OCI-LY7 (cell line): ENCODE measurements around the gene KRTAP4-3. TPM values are rescaled to one million over a fixed set of nuclear protein-coding genes. Genes with fewer than 3 reads are reported as not detected.
"Not testable (repeated sequence)": the region's sequence is repeated elsewhere in the genome, so short reads cannot be mapped to it uniquely, and the experiment has no call there.

Experiments used
- BruUV-seq: library from RNA; stranded (reverse); fragments of 400-500 nt; replicated peaks from 2 replicates; lab custom pipeline; 2021; lab: Mats Ljungman, UMichigan
- CTCF ChIA-PET: fragments of 300-600 bp; sonication (Branson Sonifier 250); formaldehyde crosslinking; loops from one replicate; lab custom pipeline; 2022; ENCODE audit warnings: antibody characterized with exemption; ENCODE audit not compliant: unreplicated experiment; lab: Charles Lee
- POLR2A ChIA-PET: fragments of 300-600 bp; sonication (Branson Sonifier 250); formaldehyde crosslinking; loops from one replicate; lab custom pipeline; 2022; ENCODE audit warnings: antibody characterized with exemption; lab: Charles Lee
- DNase-seq: peaks from one replicate; pipeline ENCODE4 v3.0.0-alpha.2; 2015; ENCODE audit warnings: low spot score
- H2AFZ ChIP-seq: fragments of 200-600 bp; sonication (generic), shearing (Covaris generic); 2 replicates; pipeline ENCODE4 v1.6.1; 2014; ENCODE audit warnings: mild to moderate bottlenecking, antibody characterized with exemption, low read length, moderate library complexity
- H3K27ac ChIP-seq: fragments of 200-600 bp; sonication (generic); 2 replicates; pipeline ENCODE4 v1.5.1; 2014; ENCODE audit warnings: mixed run types, low read depth, mild to moderate bottlenecking, moderate library complexity, low read length, inconsistent platforms; ENCODE audit not compliant: poor library complexity, severe bottlenecking
- H3K36me3 ChIP-seq: fragments of 200-600 bp; sonication (generic); 2 replicates; pipeline ENCODE4 v1.6.1; 2014; ENCODE audit warnings: mild to moderate bottlenecking, antibody characterized with exemption, low read length, moderate library complexity, mixed read lengths; ENCODE audit not compliant: insufficient read depth
- H3K4me1 ChIP-seq: fragments of 200-600 bp; sonication (generic); 2 replicates; pipeline ENCODE4 v1.5.1; 2014; ENCODE audit warnings: mild to moderate bottlenecking, low read length; ENCODE audit not compliant: insufficient read depth, poor library complexity, severe bottlenecking
- H3K4me2 ChIP-seq: fragments of 200-600 bp; sonication (generic); 2 replicates; pipeline ENCODE4 v1.6.1; 2014; ENCODE audit warnings: mild to moderate bottlenecking, low read length
- H3K4me3 ChIP-seq: fragments of 200-600 bp; sonication (generic); 2 replicates; pipeline ENCODE4 v1.5.1; 2014; ENCODE audit warnings: mild to moderate bottlenecking, low read depth, low read length; ENCODE audit not compliant: poor library complexity, severe bottlenecking
- H3K79me2 ChIP-seq: fragments of 200-600 bp; sonication (generic); 2 replicates; pipeline ENCODE4 v1.6.1; 2016; ENCODE audit warnings: low read depth, mild to moderate bottlenecking, low read length, moderate library complexity, mixed read lengths; ENCODE audit not compliant: insufficient read depth
- H3K9me2 ChIP-seq: fragments of 200-600 bp; sonication (generic); 2 replicates; pipeline ENCODE4 v1.6.1; 2016; ENCODE audit warnings: mild to moderate bottlenecking, low read length, mixed read lengths; ENCODE audit not compliant: insufficient read depth
- H3K9me3 ChIP-seq: fragments of 200-600 bp; sonication (generic); 2 replicates; pipeline ENCODE4 v1.6.1; 2014; ENCODE audit warnings: mild to moderate bottlenecking, mixed run types, low read length, mixed read lengths
- H4K20me1 ChIP-seq: fragments of 200-600 bp; sonication (generic); 2 replicates; pipeline ENCODE4 v1.6.1; 2014; ENCODE audit warnings: mild to moderate bottlenecking, antibody characterized with exemption, low read length, moderate library complexity, mixed read lengths; ENCODE audit not compliant: insufficient read depth
- EZH2phosphoT487 ChIP-seq: fragments of 200-600 bp; sonication (generic); IDR thresholded peaks from 2 replicates; pipeline ENCODE4 v1.6.1; 2018; ENCODE audit warnings: low read depth, borderline replicate concordance, mild to moderate bottlenecking, mixed run types, antibody characterized with exemption, low read length, moderate library complexity, mixed read lengths
- intact Hi-C: fragments of 100-400 bp; cut with micrococcal nuclease; formaldehyde crosslinking; loops from one replicate; pipeline ENCODE4 v1.10.0; 2022; ENCODE audit not compliant: unreplicated experiment
- total RNA-seq, 2 experiments: library from RNA; depleted of rRNA in 1 of 2; stranded (reverse); fragments of >200 nt in 1 of 2; shearing (Covaris generic) in 1 of 2; gene quantifications; 2 replicates each; pipeline ENCODE4 v1.2.3, GENCODE V29; 2014 to 2022
- TF ChIP-seq, protein P1 (sequence below): fragments of 200-600 bp; sonication (generic); conservative IDR thresholded peaks from 2 replicates; pipeline ENCODE4 v1.5.1; 2014; ENCODE audit warnings: mild to moderate bottlenecking, antibody characterized with exemption, low read length, moderate library complexity, mixed read lengths

The KRTAP4-3 gene
- total RNA-seq, 2 experiments from 2014 or later: not detected

DNA sequence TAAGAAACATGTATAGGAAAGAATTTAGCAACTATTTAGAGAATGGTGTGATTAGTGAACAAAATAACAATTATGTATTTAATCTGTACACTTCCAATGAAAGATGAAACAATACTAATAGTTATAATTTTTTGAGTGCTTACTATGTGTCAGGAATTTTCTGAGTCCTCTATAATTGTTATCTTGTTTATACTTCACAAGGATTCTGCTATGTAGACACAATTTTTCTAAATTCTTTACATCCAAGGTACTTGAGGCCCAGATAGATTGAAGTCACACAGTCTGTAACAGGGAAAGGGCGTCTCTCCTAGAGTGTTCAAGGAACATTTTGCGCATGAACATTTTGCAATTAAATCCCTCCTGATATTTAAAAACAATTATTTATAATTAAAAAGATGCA lies 43.0 kb downstream of the KRTAP4-3 start:
- POLR2A ChIA-PET: no interaction called here
- peaks cover 10% of the 10 kb centered on the region for H3K4me1 ChIP-seq
- no peaks in the 10 kb centered on the region for H3K9me2 ChIP-seq
- H3K4me2 ChIP-seq: no peak overlapping the region
- H3K9me3 ChIP-seq: peaks cover 6% of the 10 kb centered on the region; the same call in 1 of the 2 replicates
- H4K20me1 ChIP-seq: no peaks in the 10 kb centered on the region
- no peak for DNase-seq
- no peak overlapping the region for H2AFZ ChIP-seq
- BruUV-seq: no TSS peak
- intact Hi-C loops: no loop called here
- no peaks in the 10 kb centered on the region for H3K36me3 ChIP-seq
- H3K79me2 ChIP-seq: no peaks in the 10 kb centered on the region
- CTCF ChIA-PET: no interaction called here
- H3K4me3 ChIP-seq: no peak overlapping the region
- TF ChIP-seq EZH2phosphoT487: no peak
- TF ChIP-seq, protein P1, sequence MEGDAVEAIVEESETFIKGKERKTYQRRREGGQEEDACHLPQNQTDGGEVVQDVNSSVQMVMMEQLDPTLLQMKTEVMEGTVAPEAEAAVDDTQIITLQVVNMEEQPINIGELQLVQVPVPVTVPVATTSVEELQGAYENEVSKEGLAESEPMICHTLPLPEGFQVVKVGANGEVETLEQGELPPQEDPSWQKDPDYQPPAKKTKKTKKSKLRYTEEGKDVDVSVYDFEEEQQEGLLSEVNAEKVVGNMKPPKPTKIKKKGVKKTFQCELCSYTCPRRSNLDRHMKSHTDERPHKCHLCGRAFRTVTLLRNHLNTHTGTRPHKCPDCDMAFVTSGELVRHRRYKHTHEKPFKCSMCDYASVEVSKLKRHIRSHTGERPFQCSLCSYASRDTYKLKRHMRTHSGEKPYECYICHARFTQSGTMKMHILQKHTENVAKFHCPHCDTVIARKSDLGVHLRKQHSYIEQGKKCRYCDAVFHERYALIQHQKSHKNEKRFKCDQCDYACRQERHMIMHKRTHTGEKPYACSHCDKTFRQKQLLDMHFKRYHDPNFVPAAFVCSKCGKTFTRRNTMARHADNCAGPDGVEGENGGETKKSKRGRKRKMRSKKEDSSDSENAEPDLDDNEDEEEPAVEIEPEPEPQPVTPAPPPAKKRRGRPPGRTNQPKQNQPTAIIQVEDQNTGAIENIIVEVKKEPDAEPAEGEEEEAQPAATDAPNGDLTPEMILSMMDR: no peak
- H3K27ac ChIP-seq: no peak overlapping the region

DNA sequence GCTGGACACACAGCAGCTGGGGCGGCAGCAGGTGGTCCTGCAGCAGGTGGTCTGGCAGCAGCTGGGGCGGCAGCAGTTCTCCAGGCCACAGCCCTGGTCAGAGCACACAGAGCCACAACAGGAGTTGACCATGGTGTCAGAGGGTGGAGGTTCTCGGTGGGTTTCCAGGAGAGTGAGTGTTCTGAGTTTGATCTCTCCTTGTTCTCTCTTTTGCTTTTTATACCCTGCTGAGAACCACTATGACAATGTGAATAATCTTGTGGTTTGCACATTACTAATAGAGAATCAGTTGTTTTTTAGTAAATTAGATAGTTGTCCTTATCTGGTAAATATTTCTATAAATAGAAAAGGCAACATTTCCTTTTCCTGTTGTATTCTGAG lies 44.0 kb downstream of the KRTAP4-3 start, which contains the start of gene KRTAP4-12:
Gene KRTAP4-12, minus strand, starts transcription at position 192 of the 381 bp plus-strand sequence. Its CDS starts 60 bp downstream, at position 132.
- H4K20me1 ChIP-seq, H3K36me3 ChIP-seq, H2AFZ ChIP-seq, CTCF ChIA-PET, H3K79me2 ChIP-seq, BruUV-seq, DNase-seq, H3K9me2 ChIP-seq, H3K4me3 ChIP-seq, H3K4me2 ChIP-seq, H3K27ac ChIP-seq: not testable (repeated sequence)
- Histone ChIP-seq H3K9me3 (peaks cover 11% of the 10 kb centered on the region; the same call in 1 of the 2 replicates), H3K4me1 (peaks cover 16% of the 10 kb centered on the region)
- intact Hi-C loops: loop anchor here (5.0 kb wide), 1 partner anchor 183 kb away; the partner anchor contains the start of gene KRTAP16-1
- POLR2A ChIA-PET: interaction anchor here (0.6 kb wide), 1 partner anchor 10 kb away, joined by 3 read pairs; no protein-coding TSS in a partner anchor

DNA sequence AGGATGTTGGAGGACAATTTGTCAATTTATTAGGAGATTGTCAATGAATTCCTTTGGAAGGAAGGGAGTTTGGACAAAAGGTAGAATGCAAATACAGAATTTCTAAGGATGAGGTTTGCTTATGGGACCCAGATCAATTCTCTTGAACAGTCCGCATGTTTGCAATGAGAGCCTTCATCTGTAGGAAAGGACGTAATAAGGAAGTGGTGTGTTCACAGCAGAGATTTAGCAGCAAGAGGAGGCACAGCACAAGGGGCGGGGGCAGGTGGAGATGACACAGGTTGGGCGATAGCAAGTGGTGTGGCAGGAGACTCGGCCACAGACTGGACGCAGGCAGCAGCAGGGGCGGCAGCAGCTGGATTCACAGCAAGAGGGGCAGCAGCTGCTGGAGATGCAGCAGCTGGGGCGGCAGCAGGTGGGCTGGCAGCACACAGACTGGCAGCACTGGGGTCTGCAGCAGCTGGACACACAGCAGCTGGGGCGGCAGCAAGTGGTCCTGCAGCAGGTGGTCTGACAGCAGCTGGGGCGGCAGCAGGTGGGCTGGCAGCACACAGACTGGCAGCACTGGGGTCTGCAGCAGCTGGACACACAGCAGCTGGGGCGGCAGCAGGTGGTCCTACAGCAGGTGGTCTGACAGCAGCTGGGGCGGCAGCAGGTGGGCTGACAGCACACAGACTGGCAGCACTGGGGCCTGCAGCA lies 44.6 kb downstream of the KRTAP4-3 start:
- H3K4me3 ChIP-seq, H3K4me2 ChIP-seq, DNase-seq, H3K79me2 ChIP-seq, H4K20me1 ChIP-seq, H2AFZ ChIP-seq, H3K27ac ChIP-seq, H3K36me3 ChIP-seq, BruUV-seq, H3K9me2 ChIP-seq, CTCF ChIA-PET: not testable (repeated sequence)
- POLR2A ChIA-PET: interaction anchor here (0.6 kb wide), 1 partner anchor 11 kb away, joined by 3 read pairs; no protein-coding TSS in a partner anchor
- peaks cover 11% of the 10 kb centered on the region; the same call in 1 of the 2 replicates for H3K9me3 ChIP-seq
- intact Hi-C loops: loop anchor here (5.0 kb wide), 1 partner anchor 184 kb away; the partner anchor contains the start of gene KRTAP16-1
- H3K4me1 ChIP-seq: peaks cover 16% of the 10 kb centered on the region
